H1 (cell line): ENCODE measurements around the gene DOCK9. TPM values are rescaled to one million over a fixed set of nuclear protein-coding genes. Genes with fewer than 3 reads are reported as not detected.

ENCODE experiments used
- CBX8 ChIP-seq: fragments of 300-800, 300-1000 bp; sonication (generic); IDR thresholded peaks from 2 replicates; pipeline ENCODE4 v1.7.1; 2016; ENCODE audit warnings: low read depth, low read length, borderline replicate concordance
- PHF8 ChIP-seq: fragments of 200-600 bp; sonication (generic); conservative IDR thresholded peaks from 2 replicates; pipeline ENCODE4 v1.7.1; 2012; ENCODE audit warnings: low read depth, mild to moderate bottlenecking, inconsistent platforms, low read length, moderate library complexity
- RAD21 ChIP-seq, 2 experiments: IDR thresholded peaks in 1 of 2; conservative IDR thresholded peaks in 1 of 2; 2 replicates each; pipeline ENCODE4 v1.6.1; 2011; ENCODE audit warnings: low read depth in 2 of 2, low read length in 2 of 2, improper control_type of control experiment in 1 of 2, inconsistent platforms in 1 of 2, mild to moderate bottlenecking in 1 of 2, moderate library complexity in 1 of 2
- SP2 ChIP-seq: IDR thresholded peaks from 2 replicates; pipeline ENCODE4 v1.6.1; 2012; ENCODE audit warnings: mild to moderate bottlenecking, low read length, inconsistent platforms
- polyA plus RNA-seq, 7 experiments: library from polyadenylated mRNA; depleted of rRNA in 3 of 7; stranded (reverse) in 5 of 7; unstranded in 2 of 7; fragments of >200 nt in 5 of 7; fragments of 200-250 nt in 2 of 7; gene quantifications; 1 replicate in 5 of 7; 2 replicates in 1 of 7; 4 replicates in 1 of 7; pipeline versions ENCODE4 v1.2.1 to v1.2.3, GENCODE V29; 2011 to 2013; ENCODE audit warnings: missing spikeins in 2 of 7, mixed read lengths in 2 of 7
- total RNA-seq: library from RNA; stranded (reverse); fragmentation: NEBNext Ultra II Directional; extraction: Animal tissue kit (Norgen Biotek cat#: 25700); gene quantifications from 2 replicates; pipeline ENCODE4 v1.2.1, GENCODE V29; 2021

Gene DOCK9
- total and polyA plus RNA-seq, 2 of the 8 experiments (the other 6 are each of a cell fraction or from before 2014, with no cell fraction given) = 21.6 to 31.5 TPM

DNA sequence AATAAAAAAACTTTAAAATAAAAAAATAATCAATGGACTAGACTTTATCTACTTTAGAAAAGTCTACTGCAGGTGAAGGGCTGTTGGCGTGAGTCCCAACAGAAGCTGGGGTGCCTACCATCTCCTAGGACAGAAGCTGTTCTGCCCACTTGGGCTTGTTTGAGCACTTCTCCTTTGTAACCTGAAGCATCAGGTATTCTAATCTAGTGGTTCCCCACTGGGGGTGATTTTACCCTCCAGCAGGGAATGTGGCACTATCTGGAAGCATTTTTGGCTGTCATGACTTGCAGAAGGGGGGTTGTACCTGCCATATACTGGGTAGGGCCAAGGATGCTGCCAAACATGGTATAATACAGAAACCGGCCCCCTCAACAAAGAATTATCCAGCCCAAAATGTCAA lies 16.2 kb upstream of the DOCK9 start (continued):
- no peak for TF ChIP-seq SP2
- no peak for TF ChIP-seq CBX8
- TF ChIP-seq PHF8 = no peak
- no peak for TF ChIP-seq RAD21 (IDR thresholded peaks at IDR 0.05 in 1 of 2, conservative IDR thresholded peaks at IDR 0.05 in 1 of 2; ENCODE audit: low read depth in 2 of 2, low read length in 2 of 2)
